Endothelial cell of umbilical vein (primary cell): ENCODE measurements around the gene SNED1.

Experiments used
- EZH2 ChIP-seq: IDR thresholded peaks from 2 replicates; pipeline ENCODE4 v1.6.1; 2012; ENCODE audit warnings: borderline replicate concordance, low read depth, mild to moderate bottlenecking, moderate library complexity, low read length, inconsistent platforms; ENCODE audit not compliant: severe bottlenecking
- JUN ChIP-seq: IDR thresholded peaks from 2 replicates; pipeline ENCODE4 v1.6.1; 2011; ENCODE audit warnings: borderline replicate concordance, low read depth; ENCODE audit not compliant: insufficient read length, insufficient read depth
- MAX ChIP-seq: IDR thresholded peaks from 2 replicates; pipeline ENCODE4 v1.6.1; 2011; ENCODE audit not compliant: insufficient read depth, insufficient read length
- POLR2A ChIP-seq: IDR thresholded peaks from 2 replicates; pipeline ENCODE4 v1.6.1; 2012; ENCODE audit warnings: low read depth, mild to moderate bottlenecking, control low read depth, low read length
- POLR2AphosphoS5 ChIP-seq: IDR thresholded peaks from 2 replicates; pipeline ENCODE4 v1.6.1; 2012; ENCODE audit warnings: low read depth, mild to moderate bottlenecking, control low read depth, low read length, moderate library complexity; ENCODE audit not compliant: insufficient read depth
- TF ChIP-seq, protein P1 (sequence below), 2 donors: IDR thresholded peaks; 1 replicate in 1 of 2; 2 replicates in 1 of 2; pipeline ENCODE4 v1.5.1; 2011; ENCODE audit warnings: low read length in 2 of 2, mild to moderate bottlenecking in 2 of 2, moderate library complexity in 2 of 2, control low read depth in 1 of 2, inconsistent platforms in 1 of 2, low read depth in 1 of 2; ENCODE audit not compliant: insufficient read depth in 1 of 2; ENCODE audit errors: extremely low read depth in 1 of 2

DNA sequence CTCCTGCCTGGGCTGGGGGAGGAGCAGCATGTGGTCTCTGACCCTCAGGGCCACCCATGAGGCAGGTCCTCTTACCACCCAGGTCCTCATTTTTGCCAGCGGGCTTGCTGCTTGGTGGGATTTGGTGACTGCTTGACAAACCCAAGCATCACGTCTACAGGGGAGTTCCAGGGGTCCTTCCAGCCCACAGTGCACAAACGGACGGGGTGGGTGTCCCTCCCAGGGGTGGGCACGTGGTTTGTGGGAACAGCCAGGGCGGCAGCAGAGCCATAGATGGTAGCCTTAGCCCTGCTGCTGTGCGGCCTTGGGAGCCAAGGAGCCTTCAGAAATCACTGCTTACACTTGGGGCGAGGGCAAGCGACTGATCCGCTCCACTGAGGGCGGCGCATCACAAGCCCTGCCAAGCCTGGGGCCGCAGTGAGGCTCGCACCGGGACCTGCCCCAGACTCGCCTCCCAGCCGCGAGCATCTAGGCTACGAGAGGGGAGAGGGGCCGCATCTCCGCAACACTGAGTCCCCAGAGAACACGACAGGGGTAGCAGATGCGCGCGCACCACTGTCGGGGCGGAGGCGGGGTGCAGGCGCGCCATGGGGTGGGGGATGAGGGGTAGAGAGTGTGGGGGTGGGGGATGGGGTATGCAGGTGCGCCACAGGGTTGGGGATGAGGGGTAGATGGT is 36.9 kb downstream of the SNED1 start:
- TF ChIP-seq, protein P1, sequence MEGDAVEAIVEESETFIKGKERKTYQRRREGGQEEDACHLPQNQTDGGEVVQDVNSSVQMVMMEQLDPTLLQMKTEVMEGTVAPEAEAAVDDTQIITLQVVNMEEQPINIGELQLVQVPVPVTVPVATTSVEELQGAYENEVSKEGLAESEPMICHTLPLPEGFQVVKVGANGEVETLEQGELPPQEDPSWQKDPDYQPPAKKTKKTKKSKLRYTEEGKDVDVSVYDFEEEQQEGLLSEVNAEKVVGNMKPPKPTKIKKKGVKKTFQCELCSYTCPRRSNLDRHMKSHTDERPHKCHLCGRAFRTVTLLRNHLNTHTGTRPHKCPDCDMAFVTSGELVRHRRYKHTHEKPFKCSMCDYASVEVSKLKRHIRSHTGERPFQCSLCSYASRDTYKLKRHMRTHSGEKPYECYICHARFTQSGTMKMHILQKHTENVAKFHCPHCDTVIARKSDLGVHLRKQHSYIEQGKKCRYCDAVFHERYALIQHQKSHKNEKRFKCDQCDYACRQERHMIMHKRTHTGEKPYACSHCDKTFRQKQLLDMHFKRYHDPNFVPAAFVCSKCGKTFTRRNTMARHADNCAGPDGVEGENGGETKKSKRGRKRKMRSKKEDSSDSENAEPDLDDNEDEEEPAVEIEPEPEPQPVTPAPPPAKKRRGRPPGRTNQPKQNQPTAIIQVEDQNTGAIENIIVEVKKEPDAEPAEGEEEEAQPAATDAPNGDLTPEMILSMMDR (IDR thresholded peaks at IDR 0.05; ENCODE audit: extremely low read depth in 1 of 2, insufficient read depth in 1 of 2, low read depth in 1 of 2, low read length in 2 of 2): no peak
- TF ChIP-seq POLR2AphosphoS5 (no peak), EZH2 (no peak), JUN (no peak), POLR2A (no peak), MAX (no peak)
